ENCODE data around the gene AOPEP. TPM values are rescaled to one million over a fixed set of nuclear protein-coding genes. Genes with fewer than 3 reads are reported as not detected.

Gene AOPEP
- total RNA-seq, 1 experiment from 2014 or later, result 15.0 TPM

- no peak overlapping the region for H3T11ph ChIP-seq (ENCODE audit: low read length)
- H3K27me3 Mint-ChIP-seq (ENCODE audit: low read depth), result no peaks in the 10 kb centered on the region
- no peak for DNase-seq
- H2BK5ac ChIP-seq (ENCODE audit: insufficient read length, low read length), result no peak overlapping the region
- no peaks in the 10 kb centered on the region; a peak in 1 of 5 replicates for H3K9me3 Mint-ChIP-seq
- H3K27ac Mint-ChIP-seq, result peak overlapping the region in 1 of 3 experiments; percentile 74; a peak in 2 of 7 replicates
- no peak overlapping the region for H2AFZ ChIP-seq (ENCODE audit: low read length)
- no peak overlapping the region for H3K23ac ChIP-seq (ENCODE audit: insufficient read length, low read depth, low read length)
- H3K27ac ChIP-seq (ENCODE audit: insufficient read length, low read depth, low read length), result no peak overlapping the region
- H3K9me3 ChIP-seq (ENCODE audit: control insufficient read depth, low read depth, low read length), result no peaks in the 10 kb centered on the region
- no peak overlapping the region for H3K4ac ChIP-seq (ENCODE audit: low read depth, low read length)
- no peak overlapping the region for H3K56ac ChIP-seq (ENCODE audit: insufficient read length, low read depth, low read length)
- H3K18ac ChIP-seq (ENCODE audit: insufficient read length, low read depth, low read length), result no peak overlapping the region
- no peak overlapping the region for H4K8ac ChIP-seq (replicated peaks; ENCODE audit: insufficient read length, low read depth, low read length)
- no CpG with 5 or more reads among the region's 9 CpGs for WGBS (ENCODE audit: extremely low coverage, insufficient read length, low lambda C conversion rate)
- peaks cover 42 to 53% of the 10 kb centered on the region in 2 experiments for H3K4me1 Mint-ChIP-seq
- no peak overlapping the region for H3K4me3 Mint-ChIP-seq
- H4K91ac ChIP-seq (ENCODE audit: insufficient read length, low read depth, low read length), result no peak overlapping the region
- no peak overlapping the region for H2BK12ac ChIP-seq (ENCODE audit: insufficient read length, low read depth, low read length)
- no peak overlapping the region for H2BK20ac ChIP-seq (ENCODE audit: low read depth, low read length, poor library complexity, severe bottlenecking)
- no peak for TF ChIP-seq CTCF (conservative IDR thresholded peaks at IDR 0.05)
- H4K5ac ChIP-seq (ENCODE audit: insufficient read length, low read depth, low read length), result no peak overlapping the region
- H3K4me2 ChIP-seq (ENCODE audit: insufficient read depth, insufficient read length, low read length), result no peak overlapping the region
- no peak overlapping the region for H3K9ac ChIP-seq (ENCODE audit: extremely low read depth, insufficient read length, low read length)
- no peak overlapping the region for H2BK15ac ChIP-seq (ENCODE audit: low read depth, low read length)
- no peak overlapping the region for H2BK120ac ChIP-seq (ENCODE audit: low read depth, low read length, poor library complexity, severe bottlenecking)
- H2AK5ac ChIP-seq (ENCODE audit: insufficient read length, low read length), result no peak overlapping the region
- peaks cover 6% of the 10 kb centered on the region for H3K4me1 ChIP-seq (ENCODE audit: insufficient read depth, low read length)
- no peaks in the 10 kb centered on the region for H3K79me1 ChIP-seq (ENCODE audit: insufficient read depth, low read depth, low read length, poor library complexity, severe bottlenecking)
- no peaks in the 10 kb centered on the region for H3K36me3 Mint-ChIP-seq (ENCODE audit: insufficient read depth in 1 of 3, low read depth in 3 of 3)
- H3K79me2 ChIP-seq (ENCODE audit: insufficient read depth, low read length), result no peaks in the 10 kb centered on the region
- H4K20me1 ChIP-seq (ENCODE audit: control insufficient read depth, insufficient read depth, insufficient read length), result no peaks in the 10 kb centered on the region
- H3K14ac ChIP-seq (ENCODE audit: insufficient read depth, low read length), result no peak overlapping the region
- H3K23me2 ChIP-seq (ENCODE audit: insufficient read length, low read depth, low read length, poor library complexity, severe bottlenecking), result no peaks in the 10 kb centered on the region
- H3K27me3 ChIP-seq (ENCODE audit: insufficient read depth, low read length), result no peaks in the 10 kb centered on the region
Measured at GRCh38 chr9:94908011-94908563, 181.6 kb downstream of the AOPEP start.
